Measurements from ENCODE around the gene OR51M1. TPM values are rescaled to one million over a fixed set of nuclear protein-coding genes. Genes with fewer than 3 reads are reported as not detected.
"Not testable (repeated sequence)": the region's sequence is repeated elsewhere in the genome, so short reads cannot be mapped to it uniquely, and the experiment has no call there.

OR51M1 gene
- total and polyA plus RNA-seq, 9 of the 15 experiments (the other 6 are each of a cell fraction or from before 2014, with no cell fraction given): 0.01 to 0.18 (median 0.04) TPM; not detected in 6

GRCh38 chr11:5351208-5351607 is 32.4 kb upstream of the OR51M1 start, which contains the start of gene OR51B6 (continued):
- no peak for TF ChIP-seq HINFP (tag; conservative IDR thresholded peaks at IDR 0.05; ENCODE audit: low read depth)
- no peak for TF ChIP-seq PHTF2 (CRISPR knock-in tag; IDR thresholded peaks at IDR 0.05)
- no peak for TF ChIP-seq SMAD2 (IDR thresholded peaks at IDR 0.05; ENCODE audit: low read depth, low read length)
- TF ChIP-seq ZNF140 (CRISPR knock-in tag; IDR thresholded peaks at IDR 0.05): no peak
- no peak for TF ChIP-seq KLF16 (IDR thresholded peaks at IDR 0.05)
- no peak for TF ChIP-seq ZNF324 (CRISPR knock-in tag; IDR thresholded peaks at IDR 0.05)
- TF ChIP-seq HBP1 (CRISPR knock-in tag; IDR thresholded peaks at IDR 0.05): no peak
- TF ChIP-seq NR2F6 (CRISPR knock-in tag; IDR thresholded peaks at IDR 0.05): no peak
- no peak for TF ChIP-seq PHB (CRISPR knock-in tag; IDR thresholded peaks at IDR 0.05)
- no peak for TF ChIP-seq CBX8 (IDR thresholded peaks at IDR 0.05; ENCODE audit: borderline replicate concordance, extremely low read depth, low read depth, low read length, poor library complexity, severe bottlenecking)

GRCh38 chr11:5356031-5356430 is 27.6 kb upstream of the OR51M1 start:
- BruUV-seq (replicated peaks); intact Hi-C loops (cut with micrococcal nuclease); H3K4me1 ChIP-seq (replicated peaks in 1 of 2; ENCODE audit: control insufficient read depth in 2 of 2, insufficient read depth in 2 of 2, low read length in 2 of 2); H3K9ac ChIP-seq (ENCODE audit: insufficient read depth in 1 of 2, low read depth in 2 of 2, low read length in 2 of 2); H3K9me3 ChIP-seq (replicated peaks; ENCODE audit: control insufficient read depth, insufficient read depth, low read depth, low read length); H2AFZ ChIP-seq (ENCODE audit: low read depth, low read length); POLR2A ChIA-PET; H4K20me1 ChIP-seq (replicated peaks; ENCODE audit: control insufficient read depth, insufficient read depth, low read length); H3K9me1 ChIP-seq (ENCODE audit: control insufficient read depth, insufficient read depth, low read length); H3K4me2 ChIP-seq (ENCODE audit: insufficient read depth, low read length); in situ Hi-C loops (cut with MboI); FAIRE-seq; DNase-seq (ENCODE audit: extremely low read depth in 1 of 4, low spot score in 3 of 4); ATAC-seq; CTCF ChIA-PET (ENCODE audit: low intra/inter-chr PET ratio); H3K27me3 ChIP-seq (ENCODE audit: control insufficient read depth in 2 of 2, insufficient read depth in 2 of 2, low read length in 2 of 2); H3K27ac ChIP-seq (ENCODE audit: extremely low read depth, low read depth, low read length); H3K4me3 ChIP-seq: not testable (repeated sequence)
- H3K36me3 ChIP-seq (ENCODE audit: control insufficient read depth, insufficient read depth, low read length): peaks cover 40% of the 10 kb centered on the region
- peaks cover 41% of the 10 kb centered on the region for H3K79me2 ChIP-seq (ENCODE audit: control insufficient read depth, insufficient read depth, low read length)
- WGBS (ENCODE audit: insufficient coverage, low coverage, missing lambda C conversion rate): 92% methylated on average over 3 of the region's 5 CpGs

All from K562 (cell line).